ENCODE data around the gene RAC2.
"Not testable (repeated sequence)": the region's sequence is repeated elsewhere in the genome, so short reads cannot be mapped to it uniquely, and the experiment has no call there.

Gene RAC2

GRCh38 chr22:37203354-37204044 is 40.6 kb downstream of the RAC2 start:
- no peak for DNase-seq (ENCODE audit: low read depth)

- DNase-seq (ENCODE audit: low read depth): no peak
Measured at GRCh38 chr22:37202716-37203115, 41.4 kb downstream of the RAC2 start.

- DNase-seq (ENCODE audit: low read depth): no peak
Measured at GRCh38 chr22:37202001-37202555, 42.0 kb downstream of the RAC2 start.

GRCh38 chr22:37201443-37201820 is 42.6 kb downstream of the RAC2 start:
- not testable (repeated sequence) for DNase-seq (ENCODE audit: low read depth)

- no peak for DNase-seq (ENCODE audit: low read depth)
Measured at GRCh38 chr22:37199760-37200108, 44.3 kb downstream of the RAC2 start.

- peak; percentile 94 for DNase-seq (ENCODE audit: low read depth)
Measured at GRCh38 chr22:37199103-37199759, 44.8 kb downstream of the RAC2 start.

GRCh38 chr22:37198258-37199102 is 45.6 kb downstream of the RAC2 start:
- DNase-seq (ENCODE audit: low read depth): peak; percentile 68

GRCh38 chr22:37197451-37198257 is 46.4 kb downstream of the RAC2 start:
- DNase-seq (ENCODE audit: low read depth): no peak

GRCh38 chr22:37196539-37197450 is 47.3 kb downstream of the RAC2 start:
- no peak for DNase-seq (ENCODE audit: low read depth)

- no peak for DNase-seq (ENCODE audit: low read depth)
Measured at GRCh38 chr22:37195921-37196320, 48.1 kb downstream of the RAC2 start.

- no peak for DNase-seq (ENCODE audit: low read depth)
Measured at GRCh38 chr22:37194750-37195149, 49.3 kb downstream of the RAC2 start.

- no peak for DNase-seq (ENCODE audit: low read depth)
Measured at GRCh38 chr22:37193629-37194191, 50.4 kb downstream of the RAC2 start.

GRCh38 chr22:37192741-37193140 is 51.3 kb downstream of the RAC2 start:
- DNase-seq (ENCODE audit: low read depth): no peak

- no peak for DNase-seq (ENCODE audit: low read depth)
Measured at GRCh38 chr22:37192204-37192603, 51.9 kb downstream of the RAC2 start.

GRCh38 chr22:37190262-37190780 is 53.7 kb downstream of the RAC2 start:
- no peak for DNase-seq (ENCODE audit: low read depth)

GRCh38 chr22:37188901-37189466 is 55.1 kb downstream of the RAC2 start:
- no peak for DNase-seq (ENCODE audit: low read depth)

- DNase-seq (ENCODE audit: low read depth): no peak
Measured at GRCh38 chr22:37187891-37188761, 55.9 kb downstream of the RAC2 start, which contains the start of gene C1QTNF6. Gene C1QTNF6, minus strand, starts transcription at chr22:37188247. Its CDS starts 34 bp downstream, at chr22:37188213.

- no peak for DNase-seq (ENCODE audit: low read depth)
Measured at GRCh38 chr22:37187552-37187890, 56.5 kb downstream of the RAC2 start.

- no peak for DNase-seq (ENCODE audit: low read depth)
Measured at GRCh38 chr22:37186997-37187522, 57.0 kb downstream of the RAC2 start.

Measured in T-helper 22 cell (primary cell).